Cardiac fibroblast (primary cell): Measurements from ENCODE around the gene UBE3D.
A peak's percentile ranks its signal among the peaks of the same experiment; 100 is the strongest.

ENCODE experiments used
- DNase-seq, 2 donors: peaks; one replicate each; pipeline versions ENCODE4 v3.0.0 to v3.0.0-alpha.2; 2010; ENCODE audit warnings: low read depth in 2 of 2
- H3K4me3 ChIP-seq, 2 donors: replicated peaks in 1 of 2; 1 replicate in 1 of 2; 2 replicates in 1 of 2; pipeline ENCODE4 v1.5.1; 2011; ENCODE audit warnings: low read depth in 2 of 2, low read length in 2 of 2, mild to moderate bottlenecking in 2 of 2, moderate library complexity in 1 of 2
- CTCF ChIP-seq: IDR thresholded peaks from one replicate; pipeline ENCODE4 v1.5.1; 2011; ENCODE audit warnings: low read depth, mild to moderate bottlenecking, low read length, inconsistent platforms

Gene UBE3D

DNA sequence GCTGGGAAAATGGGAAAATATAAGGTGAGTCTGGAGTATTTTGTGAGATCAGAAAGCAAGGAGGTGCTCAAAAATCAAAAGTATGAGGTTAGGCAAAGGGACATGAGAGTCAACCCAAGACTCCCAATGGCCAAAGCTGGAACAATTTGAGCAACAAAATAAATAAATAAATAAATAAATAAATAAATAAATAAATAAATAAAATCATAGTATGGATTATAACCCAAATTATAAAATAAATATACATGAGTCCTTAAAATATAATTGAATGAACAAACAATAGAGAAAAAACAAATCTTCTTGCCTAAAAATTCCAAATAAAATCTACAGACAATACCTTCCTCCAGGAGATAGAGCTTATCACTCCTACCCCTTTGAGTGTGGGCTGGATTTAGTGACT, 69.5 kb downstream of the UBE3D start:
- H3K4me3 ChIP-seq, result no peak overlapping the region
- no peak for DNase-seq
- no peak for TF ChIP-seq CTCF

DNA sequence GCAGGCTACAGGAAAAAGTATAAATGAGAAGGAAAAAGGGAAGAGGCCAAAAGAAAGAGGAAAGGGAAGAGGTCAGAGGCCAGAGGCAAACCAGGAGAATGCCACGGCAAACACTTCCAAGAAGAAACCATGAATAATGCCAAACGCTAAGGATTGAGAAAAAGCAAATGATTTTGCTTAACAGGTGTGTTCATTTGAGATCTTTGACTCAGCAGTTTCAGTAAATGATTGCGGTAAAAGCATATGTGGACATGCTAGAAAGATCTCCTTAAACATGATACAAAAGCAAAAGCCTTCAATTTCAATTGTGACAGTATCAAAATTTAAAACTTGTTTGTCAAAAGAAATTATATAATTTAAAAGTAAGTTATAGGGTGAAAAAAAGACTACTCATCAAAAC, 70.6 kb downstream of the UBE3D start:
- H3K4me3 ChIP-seq, result no peak overlapping the region
- no peak for TF ChIP-seq CTCF
- DNase-seq, result no peak

GRCh38 chr6:82989736-82990290, 75.8 kb downstream of the UBE3D start:
- no peak for TF ChIP-seq CTCF
- H3K4me3 ChIP-seq, result no peak overlapping the region
- DNase-seq, result peak in 1 of 2 donors; percentile 17

DNA sequence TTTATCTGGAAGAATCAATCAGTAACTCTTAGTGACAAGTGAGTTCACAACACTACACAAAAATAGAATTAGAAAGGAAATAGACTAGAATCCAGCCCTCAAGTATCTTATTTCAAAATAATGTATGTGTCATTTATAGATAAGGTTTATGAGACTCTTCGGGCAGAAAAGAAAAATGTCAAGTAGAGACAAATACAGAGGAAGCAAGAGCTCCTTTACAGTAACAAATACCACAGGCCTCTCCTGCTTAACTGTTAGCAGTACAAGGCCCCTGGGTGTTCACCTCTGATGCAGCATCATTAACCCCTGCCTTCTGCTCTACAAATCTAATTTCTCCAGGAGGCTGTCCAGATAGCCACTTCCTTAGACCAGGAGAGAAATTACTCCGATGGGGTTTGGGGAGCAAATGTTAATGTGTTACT, 76.7 kb downstream of the UBE3D start:
- peak; percentile 12 to 41 for DNase-seq
- TF ChIP-seq CTCF, result no peak
- no peak overlapping the region for H3K4me3 ChIP-seq

DNA sequence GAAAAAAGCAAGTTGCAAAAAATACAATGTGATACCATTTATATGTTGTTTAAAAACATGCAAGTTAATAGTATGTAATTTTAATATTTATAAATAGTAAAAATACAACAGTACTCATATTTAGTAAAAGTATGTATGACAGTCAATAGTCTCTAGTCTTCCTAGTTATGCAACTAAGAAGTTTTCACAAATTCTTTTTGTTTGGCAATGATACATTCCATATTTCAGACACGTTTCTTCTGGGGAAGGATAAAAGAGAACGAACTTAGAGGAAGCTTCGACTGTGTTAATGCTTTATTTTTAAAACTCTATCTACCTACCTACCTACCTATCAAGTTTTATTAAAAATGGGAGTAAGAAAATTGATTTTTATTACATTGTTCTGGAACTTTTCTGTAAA, 77.7 kb downstream of the UBE3D start:
- DNase-seq, result peak; percentile 6 to 11

DNA sequence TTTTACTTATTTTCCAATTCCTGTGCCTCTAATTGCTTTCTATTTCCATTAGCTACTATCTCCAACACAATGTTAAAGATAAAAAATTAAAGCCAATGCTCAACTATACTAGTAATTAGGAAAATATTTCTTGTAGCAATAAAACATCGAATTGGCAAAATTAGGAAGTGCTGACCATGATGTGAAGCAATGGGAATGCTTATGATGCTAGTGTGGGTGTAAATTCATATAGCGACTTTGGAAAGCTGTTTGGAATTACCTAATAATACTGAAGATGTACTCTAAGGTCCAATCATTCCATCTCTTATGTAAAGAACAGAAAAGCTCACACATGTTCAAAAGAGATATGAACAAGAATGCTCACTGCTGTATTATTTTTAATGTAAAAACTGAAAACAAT, 78.2 kb downstream of the UBE3D start:
- no peak for TF ChIP-seq CTCF
- DNase-seq, result no peak
- H3K4me3 ChIP-seq, result no peak overlapping the region

More for the DNA sequence above, 77.7 kb downstream of the UBE3D start:
- H3K4me3 ChIP-seq, result no peak overlapping the region
- no peak for TF ChIP-seq CTCF

- DNase-seq, result no peak
- H3K4me3 ChIP-seq, result no peak overlapping the region
- TF ChIP-seq CTCF, result no peak
Observed at GRCh38 chr6:82984720-82985119, 80.9 kb downstream of the UBE3D start.
